ENCODE measurements around the gene APBB2.

GRCh38 chr4:41177016-41177415 lies 37.3 kb downstream of the APBB2 start:
- TF ChIP-seq CTCF (IDR thresholded peaks at IDR 0.05) = peak in 1 of 4 experiments; percentile 37
- no peak for TF ChIP-seq POLR2AphosphoS5 (IDR thresholded peaks at IDR 0.05)

All from gastroesophageal sphincter (tissue), 3 donors.